GM19099 (cell line): ENCODE results near the gene ACSL1.

ENCODE experiments used
- POLR2A ChIP-seq: IDR thresholded peaks from 3 replicates; pipeline ENCODE4 v1.6.1; 2011; ENCODE audit warnings: low read depth; ENCODE audit not compliant: insufficient read length; ENCODE audit errors: extremely low read depth

Gene ACSL1

DNA sequence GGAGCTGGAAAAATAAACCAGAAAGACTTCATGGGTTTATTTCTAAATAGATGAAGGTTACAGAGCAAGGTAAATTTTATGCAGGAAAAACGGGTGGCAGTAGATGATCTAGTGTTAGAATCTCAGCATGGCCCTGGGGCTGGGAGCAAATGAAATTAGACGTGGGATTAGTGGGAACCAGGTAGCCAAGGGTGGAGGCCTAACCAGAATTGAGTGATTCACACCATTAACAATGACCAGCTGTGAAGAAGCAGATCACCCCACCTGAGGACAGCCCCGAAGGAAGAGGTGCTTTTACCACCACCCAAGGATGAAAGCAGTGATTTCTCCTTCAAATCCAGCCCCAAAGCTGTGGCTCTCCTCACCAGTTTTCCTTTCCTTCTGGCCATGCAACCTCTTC, 20.8 kb upstream of the ACSL1 start:
- TF ChIP-seq POLR2A, result no peak

DNA sequence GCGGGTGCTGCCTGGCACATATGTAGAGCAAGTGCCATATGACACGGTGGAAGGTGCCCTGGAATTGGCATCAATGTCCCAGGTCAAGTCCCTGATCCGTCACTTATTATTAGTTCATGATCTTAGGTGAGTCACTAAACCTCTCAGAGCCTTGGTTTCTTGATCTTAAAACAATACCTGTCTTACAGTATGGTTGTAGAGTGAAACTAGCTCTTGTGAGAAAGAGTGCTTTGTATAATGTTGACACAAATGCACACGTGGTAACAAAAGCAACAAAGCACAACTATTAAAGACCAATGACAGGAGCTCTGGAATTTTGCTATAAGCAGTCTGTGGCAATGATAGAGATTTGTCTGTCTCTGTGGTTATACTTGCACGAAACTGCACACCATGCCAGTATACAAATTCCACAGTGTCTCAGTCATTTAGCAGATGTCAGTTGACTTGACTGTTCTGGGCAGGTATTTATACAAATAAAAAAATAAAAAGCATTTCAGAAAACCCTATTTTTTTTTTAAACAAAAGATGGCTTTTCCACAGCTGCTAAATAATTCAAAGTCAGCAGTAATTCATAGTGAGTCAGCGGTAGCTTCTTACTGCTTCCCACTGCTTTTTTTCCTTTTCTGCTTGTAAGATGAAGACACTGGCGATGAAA, 19.7 kb upstream of the ACSL1 start:
- no peak for TF ChIP-seq POLR2A

DNA sequence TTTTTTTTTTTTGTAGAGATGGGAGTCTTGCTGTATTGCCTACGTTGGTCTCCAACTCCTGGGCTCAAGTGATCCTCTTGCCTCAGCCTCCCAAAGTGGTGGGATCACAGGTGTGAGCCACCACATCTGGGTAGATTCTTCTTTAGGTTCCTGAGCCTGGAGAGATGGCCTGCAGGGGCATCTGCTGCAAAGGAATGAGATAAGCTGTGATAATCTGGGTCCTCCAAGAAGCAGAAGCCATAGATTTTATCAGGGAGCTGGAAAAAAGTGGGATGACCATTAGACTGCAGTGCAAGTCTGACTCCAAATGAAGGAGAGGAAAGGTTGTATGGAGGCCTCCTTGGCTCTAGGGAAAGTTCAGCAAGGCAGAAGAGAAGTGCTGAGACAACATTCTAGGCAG, 19.0 kb upstream of the ACSL1 start:
- TF ChIP-seq POLR2A, result no peak

DNA sequence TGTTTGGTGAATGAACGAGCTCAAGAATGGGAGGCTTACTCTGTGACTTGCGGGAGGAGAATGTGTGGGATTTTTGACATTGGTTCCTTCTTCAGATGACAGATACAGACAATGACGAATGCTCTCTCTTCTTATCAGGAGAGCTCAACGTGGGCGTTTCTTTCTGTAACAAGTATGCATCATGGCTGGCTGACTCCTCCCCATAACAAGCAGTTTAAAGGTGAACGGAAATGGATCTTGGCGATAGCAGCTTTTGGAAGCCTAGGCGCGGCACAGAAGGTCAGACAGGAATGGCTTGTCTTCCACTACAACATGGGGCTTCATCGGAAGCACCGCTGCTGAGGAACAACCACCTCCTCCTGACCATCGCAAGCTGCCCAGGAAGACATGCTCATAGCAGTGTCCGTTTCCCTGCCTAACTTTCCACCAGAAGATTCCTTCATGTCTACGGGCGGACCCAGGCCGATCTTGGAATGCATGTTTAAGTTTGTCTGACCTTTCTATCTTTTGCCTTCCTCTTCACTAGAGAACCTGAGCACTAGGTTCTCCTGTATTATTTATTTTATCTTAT, 18.3 kb upstream of the ACSL1 start:
- no peak for TF ChIP-seq POLR2A

DNA sequence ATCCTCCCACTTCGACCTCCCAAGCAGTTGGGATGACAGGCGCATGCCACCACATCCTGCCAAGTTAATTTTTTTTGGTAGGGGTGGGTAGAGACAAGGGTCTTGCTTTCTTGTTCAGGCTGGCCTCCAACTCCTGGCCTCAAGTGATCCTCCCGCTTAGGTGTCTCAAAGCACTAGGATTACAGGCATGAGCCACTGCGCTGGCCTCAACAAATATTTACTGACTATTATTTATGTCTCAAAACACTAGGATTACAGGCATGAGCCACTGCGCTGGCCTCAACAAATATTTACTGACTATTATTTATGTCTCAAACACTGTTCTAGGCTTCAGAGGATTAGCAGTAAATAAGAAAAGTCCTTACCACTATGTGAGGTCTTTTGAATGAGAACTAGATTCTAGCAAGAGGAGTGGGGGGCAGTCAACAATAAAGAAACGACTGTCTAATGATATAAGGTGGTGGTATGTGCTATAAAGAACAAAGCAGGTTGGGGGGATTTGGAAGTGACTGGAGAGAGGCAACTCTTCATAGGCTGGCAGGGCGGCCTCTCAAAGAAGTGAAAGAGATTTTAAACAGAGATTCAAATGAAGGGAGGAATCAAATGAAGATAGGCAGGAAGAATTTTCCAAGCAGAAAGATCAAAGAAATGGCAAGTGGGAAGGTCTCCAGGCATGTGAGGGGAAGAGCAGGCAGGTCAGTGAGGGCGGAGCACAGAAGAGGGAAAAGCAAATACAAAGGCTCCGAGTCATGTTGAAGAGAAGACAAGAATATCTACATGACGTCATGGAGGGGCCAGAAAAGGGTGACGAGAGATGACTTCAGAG, 12.7 kb upstream of the ACSL1 start:
- no peak for TF ChIP-seq POLR2A

DNA sequence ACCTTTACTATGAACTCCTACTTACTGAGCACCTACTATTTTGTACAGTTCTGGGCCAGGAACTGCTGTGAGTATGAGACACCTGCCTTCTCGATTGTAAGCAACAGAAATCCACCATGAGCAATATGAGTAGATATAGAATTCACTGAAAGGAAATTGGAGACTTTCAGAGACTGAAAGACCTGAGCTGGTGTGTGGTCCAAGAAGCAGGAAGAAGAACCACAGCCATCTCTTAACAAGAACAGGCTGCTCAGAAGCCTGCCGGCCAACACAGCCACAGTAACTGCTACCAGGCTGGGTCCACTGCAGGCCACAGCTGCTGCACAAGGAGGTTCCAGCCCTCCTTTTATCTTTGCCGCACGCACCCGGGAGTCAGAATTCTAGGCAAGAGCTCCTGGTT, 10.8 kb upstream of the ACSL1 start:
- no peak for TF ChIP-seq POLR2A

DNA sequence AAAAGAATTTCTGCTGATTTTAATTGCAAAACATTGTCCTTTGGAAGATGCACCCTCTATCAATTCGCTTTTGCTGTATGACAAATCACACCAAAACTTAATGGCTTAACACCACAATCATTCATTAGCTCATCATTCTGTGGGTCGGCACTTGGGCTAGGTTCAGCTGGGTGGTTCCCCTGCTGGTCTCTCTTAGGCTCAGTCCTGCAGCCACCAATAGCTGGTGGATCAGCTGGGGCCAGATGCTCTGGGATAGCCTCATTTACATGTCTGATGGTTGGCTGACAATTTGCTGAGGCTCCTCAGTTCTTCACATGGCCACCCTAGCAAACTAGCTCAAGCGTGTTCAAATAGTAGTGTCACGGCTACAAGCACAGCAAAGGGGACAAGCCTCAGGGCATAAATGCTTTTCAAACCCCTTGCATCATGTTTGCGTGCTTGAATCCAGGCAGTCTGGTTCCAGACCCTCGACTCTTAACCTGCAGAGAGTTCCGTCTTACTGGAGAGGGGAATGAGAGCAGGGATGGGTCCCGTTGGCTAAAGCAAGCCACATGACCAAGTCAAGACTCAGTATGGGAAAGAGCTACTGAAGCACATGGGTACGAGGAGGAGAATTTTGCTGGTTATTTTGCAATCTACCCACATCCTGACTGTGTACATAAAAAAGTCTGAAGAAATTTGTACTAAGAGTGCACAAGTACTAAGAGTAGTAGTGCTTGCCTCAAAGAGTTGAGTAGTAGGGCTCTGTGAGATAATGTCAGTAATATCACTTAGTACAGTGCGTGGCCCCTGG, 7.5 kb upstream of the ACSL1 start:
- TF ChIP-seq POLR2A, result no peak

DNA sequence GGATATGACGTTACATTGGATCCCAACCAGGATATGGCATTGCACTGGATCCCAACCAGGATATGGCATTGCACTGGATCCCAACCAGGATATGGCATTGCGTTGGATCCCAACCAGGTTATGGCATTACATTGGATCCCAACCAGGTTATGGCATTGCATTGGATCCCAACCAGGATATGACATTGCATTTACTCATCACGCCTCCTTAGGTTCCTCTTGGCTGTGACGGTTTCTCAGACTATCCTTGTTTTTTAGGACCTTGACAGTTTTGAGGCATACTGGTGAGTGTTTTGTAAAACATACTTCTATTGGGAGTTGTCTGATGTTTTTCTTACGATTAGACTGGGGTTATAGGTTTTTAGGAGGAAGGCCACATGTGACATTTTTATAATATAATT, 5.4 kb upstream of the ACSL1 start:
- no peak for TF ChIP-seq POLR2A

DNA sequence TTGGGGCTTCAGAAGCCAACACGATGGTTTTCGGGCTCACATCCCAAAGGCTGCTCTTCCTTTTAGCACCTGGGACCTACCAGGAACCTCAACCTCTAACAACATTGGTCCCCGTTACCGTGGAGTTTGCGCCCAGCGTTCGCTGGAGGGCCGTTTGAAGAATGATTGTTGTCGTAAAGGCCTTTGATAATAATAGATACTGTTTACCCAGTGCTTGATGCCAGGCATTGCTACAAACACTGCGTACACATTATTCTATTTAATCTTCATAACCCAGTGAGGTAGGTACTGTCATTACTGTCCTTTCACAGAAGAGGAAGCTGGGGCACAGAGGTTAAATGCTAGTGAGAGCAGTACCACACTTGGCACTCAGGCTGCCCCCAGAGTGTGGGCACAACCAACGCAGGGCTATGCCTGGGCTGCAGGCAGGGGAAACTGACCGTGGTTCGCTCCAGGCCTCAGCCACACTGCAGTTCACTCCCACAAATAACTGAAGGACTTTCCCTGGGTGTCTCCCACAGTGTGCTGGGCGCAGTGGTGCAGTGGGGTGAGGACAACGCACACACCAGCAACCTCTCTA, 1.0 kb upstream of the ACSL1 start:
- no peak for TF ChIP-seq POLR2A

DNA sequence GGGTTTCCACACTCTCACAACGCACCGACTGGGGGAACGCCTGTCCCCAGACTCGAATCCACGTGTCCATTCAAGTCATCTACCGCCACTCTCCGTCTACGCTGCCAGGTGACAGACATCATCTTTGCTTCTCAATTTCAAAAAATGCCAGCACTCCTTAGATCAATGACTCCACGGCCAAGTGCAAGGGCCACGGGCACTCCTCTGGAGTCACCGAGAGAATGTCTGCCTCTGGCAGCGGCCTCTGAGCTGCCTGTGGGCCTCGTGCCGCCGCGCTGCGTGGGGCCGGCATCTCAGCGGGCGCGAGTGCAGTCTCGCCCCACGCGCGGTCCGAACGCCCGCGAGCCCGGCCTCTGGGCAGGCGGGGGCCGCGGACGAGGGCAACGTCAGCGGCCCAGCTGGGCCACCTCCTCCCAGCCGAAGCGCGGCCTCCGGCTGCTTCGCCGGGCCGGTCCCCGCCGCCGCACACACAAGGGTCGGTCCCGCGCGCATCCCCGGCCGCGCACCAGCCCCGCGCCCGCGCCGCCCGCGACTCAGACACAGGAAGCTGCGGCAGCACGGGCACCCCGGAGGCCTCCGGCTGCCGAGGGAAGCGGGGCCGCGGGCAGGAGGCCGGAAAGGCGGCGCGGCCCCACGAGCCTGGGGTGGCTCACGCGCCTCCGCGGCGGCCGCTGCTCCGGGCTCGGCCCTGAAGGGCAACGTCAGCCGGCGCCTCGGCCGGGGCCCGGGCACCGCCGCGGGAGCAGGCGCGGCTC, 450 bp downstream of the ACSL1 start:
- peak; percentile 22 for TF ChIP-seq POLR2A

DNA sequence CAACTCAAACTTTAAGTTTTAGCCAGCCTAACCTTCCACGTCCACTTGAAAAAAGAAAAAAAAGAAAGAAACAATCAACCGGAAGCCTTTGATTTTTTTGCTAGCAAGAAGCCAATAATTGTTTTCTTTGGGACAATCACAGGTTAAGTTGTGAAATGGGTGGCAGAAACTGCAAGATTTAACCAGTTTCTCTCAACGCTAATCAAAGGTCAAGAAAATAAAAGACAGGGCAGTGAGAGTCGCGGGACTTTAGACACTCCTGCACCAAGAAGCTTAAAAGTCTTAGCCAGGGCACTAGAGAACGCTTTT, 1.0 kb downstream of the ACSL1 start:
- TF ChIP-seq POLR2A, result no peak

DNA sequence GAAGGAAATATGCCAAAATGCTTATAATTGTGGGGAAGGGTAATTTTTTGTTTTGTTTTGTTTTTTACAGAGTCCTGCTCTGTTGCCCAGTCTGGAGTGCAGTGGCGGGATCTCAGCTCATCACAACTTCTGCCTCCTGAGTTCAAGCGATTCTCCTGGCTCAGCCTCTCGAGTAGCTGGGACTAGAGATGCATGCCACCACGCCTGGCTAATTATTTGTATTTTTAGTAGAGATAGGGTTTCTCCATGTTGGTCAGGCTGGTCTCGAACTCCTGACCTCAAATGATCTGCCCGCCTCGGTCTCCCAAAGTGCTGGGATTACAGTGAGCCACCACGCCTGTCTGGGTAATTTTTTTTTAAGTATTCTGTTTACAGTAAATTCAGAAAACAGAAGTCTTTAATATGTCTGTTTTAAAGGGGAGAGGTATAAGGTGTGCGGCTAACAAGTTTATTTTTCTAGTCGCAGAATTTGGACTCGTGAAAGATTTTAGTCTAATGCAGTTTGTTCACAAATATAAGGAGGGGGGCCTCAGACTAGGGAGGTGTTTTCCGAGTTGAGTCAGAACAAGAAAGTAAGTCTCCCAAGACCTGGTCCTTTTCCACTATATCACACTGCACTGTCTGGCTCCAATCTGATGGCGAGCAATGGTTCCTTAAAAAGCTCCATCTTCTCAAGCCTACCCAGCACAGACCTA, 1.5 kb downstream of the ACSL1 start:
- no peak for TF ChIP-seq POLR2A

DNA sequence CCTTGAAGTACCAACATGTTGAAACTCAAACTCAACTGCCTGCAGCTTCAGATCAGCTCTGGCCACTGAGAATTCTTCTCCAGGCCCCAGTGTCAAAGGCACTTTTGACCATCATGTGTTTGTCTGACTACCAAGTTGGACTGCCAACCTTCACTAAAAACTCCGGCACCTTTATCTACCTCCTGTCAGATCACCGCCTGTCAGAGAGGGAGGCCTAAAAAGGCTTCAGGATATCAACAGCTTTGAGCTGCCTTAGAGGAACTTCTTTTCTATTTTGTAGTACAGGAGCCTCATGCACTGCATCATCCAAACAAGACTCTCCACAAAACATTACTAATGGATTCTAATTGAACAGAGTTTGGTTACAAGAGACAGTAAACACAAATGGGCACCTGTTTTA, 2.8 kb downstream of the ACSL1 start:
- no peak for TF ChIP-seq POLR2A

DNA sequence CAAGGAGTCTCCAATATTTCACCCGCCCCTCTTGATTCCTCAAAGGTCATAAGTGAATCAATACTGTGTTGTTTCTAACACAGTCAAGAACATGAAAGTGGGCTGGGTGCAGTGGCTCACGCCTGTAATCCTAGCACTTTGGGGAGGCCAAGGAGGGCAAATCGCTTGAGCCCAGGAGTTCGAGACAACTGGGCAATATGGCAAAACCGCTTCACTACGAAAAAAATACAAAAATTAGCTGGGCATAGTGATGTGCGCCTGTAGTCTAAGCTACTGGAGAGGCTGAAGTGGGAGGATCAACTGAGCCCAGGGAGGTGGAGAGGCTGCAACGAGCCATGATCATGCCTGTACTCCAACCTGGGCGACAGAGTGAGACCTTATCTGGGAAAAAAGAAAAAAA, 3.4 kb downstream of the ACSL1 start:
- no peak for TF ChIP-seq POLR2A
